ENCODE data around the gene ETS1. TPM values are rescaled to one million over a fixed set of nuclear protein-coding genes. Genes with fewer than 3 reads are reported as not detected.

The ETS1 gene
- total RNA-seq, 1 donor from 2014 or later: 115 TPM

DNA sequence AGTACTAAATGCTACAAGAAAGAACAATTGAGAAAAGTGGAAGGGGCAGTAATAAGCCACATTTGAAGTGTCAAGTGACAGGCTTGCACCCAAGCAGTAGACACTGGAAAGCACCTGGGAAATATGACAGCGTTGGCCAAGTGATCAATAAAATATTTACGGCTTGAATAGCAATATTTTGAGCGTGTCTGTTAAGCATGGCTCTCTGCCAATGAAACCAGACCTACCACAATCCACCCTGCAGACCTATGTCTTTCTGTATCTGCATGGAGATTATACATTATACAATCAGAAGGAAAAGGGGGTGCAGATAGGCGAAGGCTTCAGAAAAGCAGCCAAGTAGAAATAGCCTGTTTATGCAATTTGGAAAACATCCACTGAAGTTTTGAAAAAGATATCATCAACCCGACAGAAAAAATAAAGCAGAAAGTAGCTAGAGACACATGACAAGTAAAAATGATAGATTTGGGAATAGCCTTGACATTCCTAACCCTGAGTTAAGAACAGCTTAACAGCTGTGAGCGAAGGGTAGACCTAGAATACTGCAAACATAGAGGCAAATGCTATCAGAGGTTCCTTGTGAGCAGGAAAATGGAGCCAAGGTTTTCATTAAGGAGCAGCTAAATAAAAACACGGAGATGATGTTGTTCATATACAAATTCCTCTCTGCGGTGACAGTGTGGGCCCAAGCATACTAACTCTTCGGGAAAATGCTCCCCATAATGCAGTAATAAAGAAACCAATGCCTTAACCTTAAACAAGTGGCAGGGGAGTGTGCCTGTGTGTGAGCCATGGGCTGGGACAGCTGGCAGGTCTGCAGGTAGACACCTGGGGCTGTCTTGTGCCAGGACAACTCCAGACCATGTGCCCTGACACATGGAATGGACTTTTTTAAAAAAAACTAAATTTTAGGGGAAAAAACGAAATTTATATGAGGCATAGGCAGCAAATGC is 71.3 kb downstream of the ETS1 start:
- Mint-ChIP-seq H3K4me3 (ENCODE audit: unreplicated experiment) (no peak overlapping the region), H3K4me1 (ENCODE audit: low read depth) (peaks cover 91% of the 10 kb centered on the region), H3K9me3 (ENCODE audit: low read depth) (no peaks in the 10 kb centered on the region), H3K27me3 (ENCODE audit: low read depth) (no peaks in the 10 kb centered on the region), H3K27ac (ENCODE audit: unreplicated experiment) (peak overlapping the region; percentile 92), H3K36me3 (ENCODE audit: low read depth) (peaks cover 10% of the 10 kb centered on the region)
- no peak for DNase-seq (ENCODE audit: low spot score)
- no peak for TF ChIP-seq CTCF (IDR thresholded peaks at IDR 0.05)

DNA sequence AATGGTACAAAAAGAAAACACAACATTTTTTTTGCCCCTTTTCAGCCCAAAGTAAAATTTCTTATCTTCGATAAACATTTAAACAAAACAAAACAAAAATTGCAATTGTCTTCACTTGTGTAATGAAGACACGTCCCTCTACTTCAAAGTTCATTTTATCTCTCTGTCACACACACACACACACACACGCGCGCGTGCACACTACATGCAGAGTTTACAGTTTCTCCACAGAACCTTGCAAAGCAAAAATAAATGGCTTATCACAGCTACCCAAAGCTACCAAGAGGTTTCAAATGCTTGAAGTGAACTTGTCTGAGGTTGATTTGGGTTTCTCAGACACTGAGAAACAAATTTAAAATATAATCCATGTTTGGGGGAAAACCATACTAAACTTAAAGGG is 72.3 kb downstream of the ETS1 start:
- Mint-ChIP-seq H3K4me1 (ENCODE audit: low read depth) (peaks cover 93% of the 10 kb centered on the region), H3K9me3 (ENCODE audit: low read depth) (no peaks in the 10 kb centered on the region), H3K4me3 (ENCODE audit: unreplicated experiment) (no peak overlapping the region), H3K27me3 (ENCODE audit: low read depth) (no peaks in the 10 kb centered on the region), H3K36me3 (ENCODE audit: low read depth) (peaks cover 10% of the 10 kb centered on the region), H3K27ac (ENCODE audit: unreplicated experiment) (peak overlapping the region; percentile 85)
- no peak for DNase-seq (ENCODE audit: low spot score)
- TF ChIP-seq CTCF (IDR thresholded peaks at IDR 0.05): no peak

DNA sequence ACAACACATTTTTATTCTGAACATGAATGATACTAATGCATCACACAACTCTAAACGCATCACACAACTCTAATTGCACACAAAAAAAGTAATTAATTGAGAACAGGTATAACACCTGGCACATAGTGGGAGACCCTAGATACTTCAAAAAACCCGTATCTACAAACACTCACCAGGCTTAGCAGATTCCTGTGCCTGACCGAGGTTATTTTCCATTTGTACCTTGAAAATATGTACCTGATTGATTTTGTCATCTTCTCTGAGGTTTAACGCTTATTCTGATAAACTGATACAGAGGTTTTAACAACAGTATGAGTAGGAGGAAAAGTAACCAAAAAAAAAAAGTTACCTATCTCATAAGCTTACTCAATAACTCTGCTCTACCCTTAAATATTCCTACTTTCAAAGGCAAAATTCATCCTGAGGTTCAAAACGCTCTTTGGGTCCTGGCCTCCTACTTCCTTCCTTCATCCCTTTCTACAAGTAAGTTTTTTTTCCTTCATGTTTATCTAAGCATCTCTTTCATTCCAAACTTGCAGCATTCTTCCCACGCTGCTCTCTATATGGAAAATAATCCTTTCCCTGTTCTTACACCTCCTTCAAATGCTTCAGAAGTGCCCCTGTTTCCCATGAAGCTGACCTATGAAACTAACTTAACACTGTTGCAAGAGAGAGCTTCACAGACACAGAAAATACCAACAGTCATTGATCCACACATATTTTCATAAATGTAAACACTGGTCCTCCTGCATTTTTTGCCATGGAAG is 73.3 kb downstream of the ETS1 start:
- H3K27ac Mint-ChIP-seq (ENCODE audit: unreplicated experiment): peak overlapping the region; percentile 85
- peaks cover 95% of the 10 kb centered on the region for H3K4me1 Mint-ChIP-seq (ENCODE audit: low read depth)
- no peak for DNase-seq (ENCODE audit: low spot score)
- H3K36me3 Mint-ChIP-seq (ENCODE audit: low read depth): peaks cover 10% of the 10 kb centered on the region
- H3K4me3 Mint-ChIP-seq (ENCODE audit: unreplicated experiment): peak overlapping the region; percentile 15
- no peaks in the 10 kb centered on the region for H3K27me3 Mint-ChIP-seq (ENCODE audit: low read depth)
- H3K9me3 Mint-ChIP-seq (ENCODE audit: low read depth): no peaks in the 10 kb centered on the region
- TF ChIP-seq CTCF (IDR thresholded peaks at IDR 0.05): no peak

DNA sequence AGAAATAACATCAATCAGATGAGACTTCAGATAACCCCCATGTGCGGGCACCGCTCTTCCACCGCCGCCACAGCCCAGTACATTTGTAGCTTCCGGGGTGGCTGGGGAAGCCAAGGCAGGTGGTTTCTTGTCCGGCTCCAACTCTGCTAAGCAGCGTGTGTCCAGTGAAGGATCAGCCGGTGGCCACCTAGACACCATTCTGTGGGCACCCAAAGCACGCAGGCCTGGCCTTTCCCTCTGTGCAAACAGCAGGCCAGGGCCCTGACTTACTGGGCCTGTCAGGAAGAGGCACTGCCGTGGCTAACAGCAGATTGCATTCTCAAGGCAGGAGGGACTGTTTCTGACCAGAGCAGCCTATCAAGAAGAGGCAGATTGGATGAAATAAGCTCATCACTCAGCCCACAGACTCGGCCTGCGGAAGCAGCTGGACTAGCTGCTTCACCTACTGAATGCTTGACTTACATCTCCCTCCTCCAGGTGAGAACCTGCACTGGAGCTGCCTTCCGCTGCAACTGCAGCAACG is 74.8 kb downstream of the ETS1 start:
- no peak overlapping the region for H3K4me3 Mint-ChIP-seq (ENCODE audit: unreplicated experiment)
- DNase-seq (ENCODE audit: low spot score): no peak
- no peak for TF ChIP-seq CTCF (IDR thresholded peaks at IDR 0.05)
- no peak overlapping the region for H3K27ac Mint-ChIP-seq (ENCODE audit: unreplicated experiment)
- peaks cover 95% of the 10 kb centered on the region for H3K4me1 Mint-ChIP-seq (ENCODE audit: low read depth)
- H3K9me3 Mint-ChIP-seq (ENCODE audit: low read depth): no peaks in the 10 kb centered on the region
- peaks cover 10% of the 10 kb centered on the region for H3K36me3 Mint-ChIP-seq (ENCODE audit: low read depth)
- H3K27me3 Mint-ChIP-seq (ENCODE audit: low read depth): no peaks in the 10 kb centered on the region

DNA sequence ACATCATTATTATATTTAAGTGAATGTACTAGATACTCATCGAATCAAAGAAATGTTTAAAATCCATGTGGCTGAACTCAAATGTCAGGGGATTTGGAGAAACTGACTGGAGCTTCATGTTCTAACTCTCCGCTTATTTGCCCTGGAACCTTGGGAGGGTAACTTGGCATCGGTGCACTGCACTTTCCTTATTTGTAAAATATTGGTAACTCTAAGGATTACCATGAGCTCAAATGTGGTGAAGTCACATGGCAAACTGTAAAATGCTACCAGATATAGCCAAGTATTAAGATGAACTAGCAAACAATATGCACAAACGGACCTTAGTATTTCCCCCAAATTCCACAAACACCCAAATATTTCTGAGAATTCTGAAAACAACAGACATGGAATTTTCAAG is 75.6 kb downstream of the ETS1 start:
- no peaks in the 10 kb centered on the region for H3K27me3 Mint-ChIP-seq (ENCODE audit: low read depth)
- H3K9me3 Mint-ChIP-seq (ENCODE audit: low read depth): no peaks in the 10 kb centered on the region
- DNase-seq (ENCODE audit: low spot score): no peak
- peaks cover 10% of the 10 kb centered on the region for H3K36me3 Mint-ChIP-seq (ENCODE audit: low read depth)
- H3K4me3 Mint-ChIP-seq (ENCODE audit: unreplicated experiment): no peak overlapping the region
- peak overlapping the region; percentile 57 for H3K27ac Mint-ChIP-seq (ENCODE audit: unreplicated experiment)
- TF ChIP-seq CTCF (IDR thresholded peaks at IDR 0.05): no peak
- H3K4me1 Mint-ChIP-seq (ENCODE audit: low read depth): peaks cover 95% of the 10 kb centered on the region
